Measurements from ENCODE around the gene TM4SF4.

GRCh38 chr3:149455989-149456388 is 18.5 kb upstream of the TM4SF4 start:
- TF ChIP-seq CTCF (IDR thresholded peaks at IDR 0.05): no peak
- no peak for TF ChIP-seq EZH2 (IDR thresholded peaks at IDR 0.05)
- no peak for TF ChIP-seq EZH2phosphoT487 (IDR thresholded peaks at IDR 0.05)
